Endothelial cell of umbilical vein (primary cell): ENCODE data around the gene PARP6. TPM values are rescaled to one million over a fixed set of nuclear protein-coding genes. Genes with fewer than 3 reads are reported as not detected.

ENCODE experiments used
- Bru-seq: library from RNA; stranded (reverse); fragments of 400-500 nt; gene quantifications from one replicate; lab custom pipeline; 2021; lab: Mats Ljungman, UMichigan
- BruChase-seq, 2 experiments: library from RNA; stranded (reverse); fragments of 400-500 nt; gene quantifications; one replicate each; lab custom pipeline; 2021; lab: Mats Ljungman, UMichigan
- BruUV-seq: library from RNA; stranded (reverse); fragments of 400-500 nt; replicated peaks from 2 replicates; lab custom pipeline; 2021; lab: Mats Ljungman, UMichigan
- CTCF ChIA-PET: fragments of 300-600, 350-600 bp; sonication (Branson Sonifier 250); formaldehyde crosslinking; loops from one replicate; lab custom pipeline; 2021; ENCODE audit warnings: antibody characterized with exemption, inconsistent platforms; lab: Charles Lee
- POLR2A ChIA-PET: fragments of 300-600, 350-600 bp; sonication (Branson Sonifier 250); formaldehyde crosslinking; loops from one replicate; lab custom pipeline; 2021; ENCODE audit warnings: antibody characterized with exemption, inconsistent platforms; lab: Charles Lee
- DNase-seq: peaks from one replicate; pipeline ENCODE4 v3.0.0-alpha.2; 2011; ENCODE audit warnings: low read depth, low spot score
- FAIRE-seq: peaks from 2 replicates; lab custom pipeline; 2011; peaks lifted over from hg19 to GRCh38; lab: Jason Lieb, UNC
- H2AFZ ChIP-seq: 2 replicates; pipeline ENCODE4 v1.6.0; 2012; ENCODE audit warnings: low read depth, low read length, control low read depth, inconsistent platforms
- H3K27ac ChIP-seq: 2 replicates; pipeline ENCODE4 v1.5.1; 2011; ENCODE audit warnings: low read depth, mild to moderate bottlenecking, control low read depth, low read length, moderate library complexity; ENCODE audit not compliant: insufficient read depth
- H3K27me3 ChIP-seq, 2 experiments: 2 replicates each; pipeline versions ENCODE4 v1.6.0 to v1.6.1; 2011; ENCODE audit warnings: low read length in 2 of 2, mixed read lengths in 1 of 2; ENCODE audit not compliant: control insufficient read depth in 2 of 2, insufficient read depth in 2 of 2
- H3K36me3 ChIP-seq, 2 experiments: 2 replicates in 1 of 2; 3 replicates in 1 of 2; pipeline ENCODE4 v1.5.1; 2011; ENCODE audit warnings: low read length in 2 of 2, mild to moderate bottlenecking in 1 of 2, moderate library complexity in 1 of 2; ENCODE audit not compliant: control insufficient read depth in 2 of 2, insufficient read depth in 2 of 2; ENCODE audit errors: extremely low read depth in 1 of 2
- H3K4me1 ChIP-seq: 3 replicates; pipeline ENCODE4 v1.5.1; 2011; ENCODE audit warnings: mild to moderate bottlenecking, low read length; ENCODE audit not compliant: control insufficient read depth, insufficient read depth; ENCODE audit errors: extremely low read depth
- H3K4me2 ChIP-seq: 2 replicates; pipeline ENCODE4 v1.6.1; 2011; ENCODE audit warnings: low read length, control low read depth, mixed read lengths; ENCODE audit not compliant: insufficient read depth
- H3K4me3 ChIP-seq, 3 experiments: fragments of 200-600 bp in 1 of 3; sonication (generic), shearing (Covaris generic) in 1 of 3; replicated peaks in 1 of 3; 2 replicates each; pipeline ENCODE4 v1.5.1; 2011 to 2016; ENCODE audit warnings: control low read depth in 3 of 3, low read length in 3 of 3, mild to moderate bottlenecking in 2 of 3, inconsistent platforms in 1 of 3, low read depth in 1 of 3, moderate library complexity in 1 of 3; ENCODE audit not compliant: insufficient read depth in 1 of 3
- H3K79me2 ChIP-seq: 2 replicates; pipeline ENCODE4 v1.6.0; 2012; ENCODE audit warnings: low read length, inconsistent platforms; ENCODE audit not compliant: control insufficient read depth, insufficient read depth
- H3K9ac ChIP-seq: replicated peaks from 2 replicates; pipeline ENCODE3; 2011; ENCODE audit warnings: low read length, control low read depth; ENCODE audit not compliant: insufficient read depth; ENCODE audit errors: extremely low read depth
- H3K9me1 ChIP-seq: replicated peaks from 3 replicates; pipeline ENCODE4 v1.6.0; 2011; ENCODE audit warnings: mild to moderate bottlenecking, low read length; ENCODE audit not compliant: control insufficient read depth, insufficient read depth; ENCODE audit errors: extremely low read depth
- H3K9me3 ChIP-seq: replicated peaks from 2 replicates; pipeline ENCODE4 v1.5.1; 2012; ENCODE audit warnings: low read length, inconsistent platforms; ENCODE audit not compliant: control insufficient read depth, insufficient read depth
- H4K20me1 ChIP-seq: replicated peaks from 2 replicates; pipeline ENCODE3; 2011; ENCODE audit warnings: mild to moderate bottlenecking, low read length; ENCODE audit not compliant: control insufficient read depth, insufficient read depth; ENCODE audit errors: extremely low read depth
- CTCF ChIP-seq, 2 donors: IDR thresholded peaks; 1 replicate in 1 of 2; 2 replicates in 1 of 2; pipeline ENCODE4 v1.5.1; 2011; ENCODE audit warnings: low read length in 2 of 2, mild to moderate bottlenecking in 2 of 2, moderate library complexity in 2 of 2, control low read depth in 1 of 2, inconsistent platforms in 1 of 2, low read depth in 1 of 2; ENCODE audit not compliant: insufficient read depth in 1 of 2; ENCODE audit errors: extremely low read depth in 1 of 2
- EZH2 ChIP-seq: IDR thresholded peaks from 2 replicates; pipeline ENCODE4 v1.6.1; 2012; ENCODE audit warnings: borderline replicate concordance, low read depth, mild to moderate bottlenecking, moderate library complexity, low read length, inconsistent platforms; ENCODE audit not compliant: severe bottlenecking
- GATA2 ChIP-seq: IDR thresholded peaks from 2 replicates; pipeline ENCODE4 v1.7.0; 2011; ENCODE audit warnings: low read depth, mild to moderate bottlenecking, moderate library complexity, mixed read lengths, low read length; ENCODE audit not compliant: insufficient read length, insufficient read depth
- JUN ChIP-seq: IDR thresholded peaks from 2 replicates; pipeline ENCODE4 v1.6.1; 2011; ENCODE audit warnings: borderline replicate concordance, low read depth; ENCODE audit not compliant: insufficient read length, insufficient read depth
- MAX ChIP-seq: IDR thresholded peaks from 2 replicates; pipeline ENCODE4 v1.6.1; 2011; ENCODE audit not compliant: insufficient read depth, insufficient read length
- MYC ChIP-seq: IDR thresholded peaks from one replicate; pipeline ENCODE4 v1.6.1; 2011; ENCODE audit warnings: mild to moderate bottlenecking, low read depth, low read length
- POLR2A ChIP-seq: IDR thresholded peaks from 2 replicates; pipeline ENCODE4 v1.6.1; 2012; ENCODE audit warnings: low read depth, mild to moderate bottlenecking, control low read depth, low read length
- POLR2AphosphoS5 ChIP-seq: IDR thresholded peaks from 2 replicates; pipeline ENCODE4 v1.6.1; 2012; ENCODE audit warnings: low read depth, mild to moderate bottlenecking, control low read depth, low read length, moderate library complexity; ENCODE audit not compliant: insufficient read depth
- dilution Hi-C: fragments of 300-500 bp; cut with MboI; formaldehyde crosslinking; loops from one replicate; pipeline ENCODE4 v1.15.0; 2019; ENCODE audit warnings: low sequenced_read_pairs; ENCODE audit not compliant: extremely low pct_ligation_motif_present
- intact Hi-C: fragments of 100-400 bp; cut with micrococcal nuclease; formaldehyde crosslinking; loops from one replicate; pipeline ENCODE4 v1.10.0; 2022
- long read RNA-seq: library from polyadenylated mRNA; stranded (forward); transcript quantifications from one replicate; pipeline ENCODE4 v2.0.0, GENCODE V29; 2021
- polyA minus RNA-seq, 3 experiments: library from RNA; depleted of rRNA, polyadenylated mRNA; stranded (reverse); fragments of >200 nt; gene quantifications; 1 replicate in 1 of 3; 2 replicates in 2 of 3; pipeline ENCODE4 v1.2.3, GENCODE V29; 2011
- polyA plus RNA-seq, 4 experiments: library from polyadenylated mRNA; depleted of rRNA in 3 of 4; stranded (reverse) in 3 of 4; unstranded in 1 of 4; fragments of >200 nt; gene quantifications; 2 replicates each; pipeline versions ENCODE4 v1.2.1 to v1.2.3, GENCODE V29; 2011 to 2012; ENCODE audit warnings: missing spikeins in 1 of 4
- total RNA-seq: library from RNA; stranded (reverse); gene quantifications from 2 replicates; pipeline ENCODE4 v1.2.3, GENCODE V29; 2021

The PARP6 gene
- total RNA-seq, result 37.4 and 41.1 TPM in 2 replicates
- 53.3 and 60.0 TPM in 2 replicates for polyA plus RNA-seq
- polyA plus RNA-seq (2011; cell fraction: cytosol; rRNA removed), result 27.3 and 30.1 TPM in 2 replicates
- polyA plus RNA-seq (2011; cell fraction: nucleus; rRNA removed), result 415 and 469 TPM in 2 replicates
- 38.0 and 40.2 TPM in 2 replicates for polyA plus RNA-seq (2012)
- polyA minus RNA-seq, result 64.3 and 83.5 TPM in 2 replicates
- 21.7 TPM for polyA minus RNA-seq (2011; cell fraction: cytosol; rRNA and poly(A)+ RNA removed)
- polyA minus RNA-seq (2011; cell fraction: nucleus; rRNA and poly(A)+ RNA removed), result 53.9 and 81.8 TPM in 2 replicates
- percentile 69 among the genes with signal in this experiment for Bru-seq, nascent RNA
- BruChase-seq, experiment 1, labeled RNA remaining after a 6-hour chase, result percentile 62 among the genes with signal in this experiment
- BruChase-seq, experiment 2, labeled RNA remaining after a 2-hour chase, result percentile 65 among the genes with signal in this experiment
- long read RNA-seq, partial matches to known transcripts, result 7 of 37 reads
- long read RNA-seq, other reads (novel, unspliced or antisense), result 30 of 37 reads

GRCh38 chr15:72272213-72272996 lies at the start of gene PARP6:
PARP6 (minus strand) TSS chr15:72272554; CDS start chr15:72267477, 5,077 bp downstream.
- Histone ChIP-seq H3K36me3 (peaks cover 0 to under 1% of the 10 kb centered on the region in 2 experiments), H3K27me3 (no peaks in the 10 kb centered on the region), H3K79me2 (peaks cover 2% of the 10 kb centered on the region), H3K4me2 (peak within 1 kb of the TSS; percentile 86), H3K9me1 (no peaks in the 10 kb centered on the region), H3K4me3 (peak within 1 kb of the TSS; percentile 45 to 97 (median 66)), H3K9ac (peak within 1 kb of the TSS; percentile 69), H3K27ac (peak within 1 kb of the TSS; percentile 57), H3K9me3 (no peaks in the 10 kb centered on the region), H4K20me1 (no peaks in the 10 kb centered on the region), H2AFZ (peak within 1 kb of the TSS; percentile 89), H3K4me1 (peaks cover 12% of the 10 kb centered on the region)
- no TSS peak for BruUV-seq
- dilution Hi-C loops (no loop called here), intact Hi-C loops (loop anchor here (1.0 to 2.0 kb wide), 2 partner anchors 41 to 74 kb away; partner anchors contain the start of gene PKM)
- CTCF ChIA-PET, result interaction anchor here (0.8 to 2.4 kb wide), 2 partner anchors 46 to 72 kb away, joined by 5 to 6 read pairs; no protein-coding TSS in a partner anchor
- TF ChIP-seq GATA2 (no peak), MAX (peak; percentile 99), MYC (no peak), EZH2 (no peak), POLR2A (peak; percentile 58), CTCF (IDR thresholded peaks at IDR 0.05; ENCODE audit: extremely low read depth in 1 of 2, insufficient read depth in 1 of 2, low read depth in 1 of 2, low read length in 2 of 2) (peak; percentile 31 to 74), POLR2AphosphoS5 (peak; percentile 72), JUN (no peak)
- peak; percentile 99 for DNase-seq
- POLR2A ChIA-PET, result interaction anchor here (1.0 kb wide), 1 partner anchor 45 kb away, joined by 3 read pairs; no protein-coding TSS in a partner anchor
- FAIRE-seq, result peak; percentile 88
